ENCODE data around the gene PIERCE2.

- TF ChIP-seq CTCF (IDR thresholded peaks at IDR 0.05): no peak
- TF ChIP-seq POLR2A (IDR thresholded peaks at IDR 0.05): no peak
Observed at GRCh38 chr15:55398243-55398642, 10.1 kb upstream of the PIERCE2 start.

All from testis (tissue), 2 donors.